Activated CD4-positive, alpha-beta memory T cell treated with anti-CD3 and anti-CD28 coated beads, Interleukin-2, amount 10 ng/mL, durations not matched to agents 7 days and 5 days (primary cell): ENCODE data around the gene PICK1. TPM values are rescaled to one million over a fixed set of nuclear protein-coding genes. Genes with fewer than 3 reads are reported as not detected.

Experiments
- CTCF ChIA-PET: fragments of 350-600 bp; sonication (Branson Sonifier 250); formaldehyde crosslinking; loops from one replicate; lab custom pipeline; 2021; ENCODE audit warnings: antibody characterized with exemption, inconsistent platforms; lab: Charles Lee
- POLR2A ChIA-PET: fragments of 350-600 bp; sonication (Branson Sonifier 250); formaldehyde crosslinking; loops from one replicate; lab custom pipeline; 2021; ENCODE audit warnings: antibody characterized with exemption; lab: Charles Lee
- DNase-seq: peaks from one replicate; pipeline ENCODE4 v3.0.0-alpha.2; 2020
- H3K27ac Mint-ChIP-seq: one replicate; pipeline ENCODE4 v1.8.0; 2021; ENCODE audit warnings: mild to moderate bottlenecking, mixed read lengths
- H3K27me3 Mint-ChIP-seq: one replicate; pipeline ENCODE4 v1.8.0; 2021; ENCODE audit warnings: mixed read lengths
- H3K36me3 Mint-ChIP-seq: one replicate; pipeline ENCODE4 v1.8.0; 2021; ENCODE audit warnings: low read depth, mixed read lengths
- H3K4me1 Mint-ChIP-seq: one replicate; pipeline ENCODE4 v1.8.0; 2021; ENCODE audit warnings: mixed read lengths
- H3K4me3 Mint-ChIP-seq: one replicate; pipeline ENCODE4 v1.8.0; 2021; ENCODE audit warnings: mild to moderate bottlenecking, mixed read lengths
- H3K9me3 Mint-ChIP-seq: one replicate; pipeline ENCODE4 v1.8.0; 2021; ENCODE audit warnings: mixed read lengths
- total RNA-seq, 2 experiments: library from RNA; stranded (reverse); gene quantifications; one replicate each; pipeline ENCODE4 v1.2.3, GENCODE V29; 2021

The PICK1 gene
- 10 to 100 TPM; 11.4 to 12.7 TPM for total RNA-seq

DNA sequence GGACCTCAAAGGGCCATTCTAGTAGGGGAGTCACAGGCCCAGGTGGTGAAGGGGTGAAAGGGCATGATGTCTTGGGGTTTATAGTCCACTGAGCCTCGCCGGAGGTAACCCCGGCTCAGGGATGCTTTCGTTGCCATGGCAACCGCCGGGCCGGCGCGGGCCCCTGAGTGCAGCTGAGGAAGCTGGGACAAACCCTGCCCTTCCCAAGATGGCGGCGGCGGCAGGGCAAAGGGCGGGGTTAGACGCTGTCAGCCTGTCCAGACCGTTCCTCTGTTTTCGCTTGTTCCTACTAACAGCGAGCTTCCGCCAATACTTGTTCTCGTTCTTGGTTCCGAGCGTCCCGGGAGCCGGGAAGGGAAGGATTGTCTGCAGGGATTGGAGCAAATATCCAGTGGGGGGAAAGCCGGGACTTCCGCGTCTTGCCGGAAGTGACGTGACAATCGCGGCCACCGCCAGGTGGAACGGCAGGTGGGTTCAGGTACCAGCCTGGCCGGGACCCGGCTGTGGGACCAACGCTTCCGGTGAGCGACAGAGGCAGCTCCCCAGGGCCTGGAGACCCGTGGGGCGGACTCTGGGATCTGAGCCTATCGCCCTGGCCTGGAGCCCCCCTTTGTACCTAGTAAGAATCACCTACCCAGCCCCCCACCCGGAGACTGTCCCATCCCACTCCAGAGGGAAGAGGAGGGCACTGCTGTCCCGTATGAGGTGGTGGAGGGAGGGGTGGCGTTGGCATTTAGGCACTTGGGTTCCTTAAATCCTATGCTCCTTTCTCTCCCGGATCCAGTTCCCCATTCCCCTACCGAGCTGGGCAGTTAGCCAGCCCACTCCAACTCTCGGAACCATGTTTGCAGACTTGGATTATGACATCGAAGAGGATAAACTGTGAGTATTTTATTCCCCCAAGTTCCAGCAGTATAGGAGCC, at the start of gene PICK1:
Gene PICK1 (plus strand): TSS at position 436 of the 923 bp plus-strand sequence. CDS start 406 bp downstream, at position 842.
- DNase-seq, result peak; percentile 85
- POLR2A ChIA-PET, result interaction anchor here (0.7 to 1.2 kb wide), 5 partner anchors 13 to 513 kb away, joined by 3 to 4 read pairs (median 3); partner anchors contain the start of gene DMC1
- no peaks in the 10 kb centered on the region for H3K9me3 Mint-ChIP-seq
- H3K27me3 Mint-ChIP-seq, result no peaks in the 10 kb centered on the region
- peaks cover 19% of the 10 kb centered on the region for H3K4me1 Mint-ChIP-seq
- peaks cover 8% of the 10 kb centered on the region for H3K36me3 Mint-ChIP-seq
- CTCF ChIA-PET, result interaction anchor here (0.9 to 1.1 kb wide), 2 partner anchors 9 to 41 kb away, joined by 3 to 4 read pairs; no protein-coding TSS in a partner anchor
- peak within 1 kb of the TSS; percentile 87 for H3K27ac Mint-ChIP-seq
- H3K4me3 Mint-ChIP-seq, result peak within 1 kb of the TSS; percentile 88

GRCh38 chr22:38009000-38009806, 48.0 kb upstream of the PICK1 start:
- ChIA-PET POLR2A (no interaction called here), CTCF (interaction anchor here (1.3 kb wide), 1 partner anchor 43 kb away, joined by 3 read pairs; no protein-coding TSS in a partner anchor)
- Mint-ChIP-seq H3K36me3 (no peaks in the 10 kb centered on the region), H3K4me1 (peaks cover 11% of the 10 kb centered on the region), H3K27ac (no peak overlapping the region), H3K27me3 (no peaks in the 10 kb centered on the region), H3K9me3 (no peaks in the 10 kb centered on the region), H3K4me3 (no peak overlapping the region)
- DNase-seq, result no peak

DNA sequence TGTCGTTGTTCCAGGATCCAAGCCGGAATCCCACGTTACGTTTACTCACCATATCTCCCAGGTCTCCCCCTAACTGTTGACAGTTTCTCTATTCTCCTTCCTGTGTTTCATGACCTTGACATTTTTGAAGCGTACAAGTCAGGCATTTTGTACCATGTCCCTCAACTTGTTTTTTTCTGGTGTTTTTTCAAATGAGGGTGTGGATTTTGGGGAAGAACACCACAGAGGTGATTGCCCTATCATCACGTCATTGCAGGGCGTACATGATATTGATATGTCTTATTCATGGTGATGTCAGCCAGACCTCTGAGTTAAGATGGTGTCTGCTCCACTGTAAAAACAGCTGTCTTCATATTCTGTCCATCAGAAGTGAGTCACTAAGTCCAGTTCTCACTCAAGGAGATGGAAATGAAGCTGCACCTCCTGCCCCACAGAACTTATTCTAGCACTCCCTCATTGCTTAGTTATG, 44.6 kb upstream of the PICK1 start:
- CTCF ChIA-PET, result no interaction called here
- Mint-ChIP-seq H3K4me1 (peaks cover 11% of the 10 kb centered on the region), H3K4me3 (no peak overlapping the region), H3K27me3 (no peaks in the 10 kb centered on the region), H3K9me3 (no peaks in the 10 kb centered on the region), H3K36me3 (no peaks in the 10 kb centered on the region), H3K27ac (no peak overlapping the region)
- DNase-seq, result no peak
- POLR2A ChIA-PET, result no interaction called here

DNA sequence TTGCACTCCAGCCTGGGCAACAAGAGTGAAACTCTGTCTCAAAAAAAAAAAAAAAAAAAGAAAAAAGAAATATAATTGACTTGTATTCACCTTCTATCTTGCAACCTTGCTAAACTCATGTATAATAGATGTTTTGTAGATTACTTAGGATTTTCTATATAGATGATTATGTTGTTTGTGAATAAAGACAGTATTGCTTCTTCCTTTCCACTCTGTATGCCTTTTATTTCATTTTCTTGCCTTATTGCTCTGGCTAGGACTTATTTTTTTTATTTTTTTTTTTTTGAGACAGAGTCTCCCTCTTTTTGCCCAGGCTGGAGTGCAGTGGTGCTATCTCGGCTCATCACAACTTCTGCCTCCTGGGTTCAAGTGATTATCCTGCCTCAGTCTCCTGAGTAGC, 43.1 kb upstream of the PICK1 start:
- H3K27ac Mint-ChIP-seq, result no peak overlapping the region
- DNase-seq, result no peak
- POLR2A ChIA-PET, result no interaction called here
- CTCF ChIA-PET, result interaction anchor here (0.7 kb wide), 1 partner anchor 1201 kb away, joined by 3 read pairs; no protein-coding TSS in a partner anchor
- H3K9me3 Mint-ChIP-seq, result no peaks in the 10 kb centered on the region
- H3K4me3 Mint-ChIP-seq, result no peak overlapping the region
- H3K36me3 Mint-ChIP-seq, result no peaks in the 10 kb centered on the region
- H3K4me1 Mint-ChIP-seq, result peaks cover 7% of the 10 kb centered on the region
- H3K27me3 Mint-ChIP-seq, result no peaks in the 10 kb centered on the region

DNA sequence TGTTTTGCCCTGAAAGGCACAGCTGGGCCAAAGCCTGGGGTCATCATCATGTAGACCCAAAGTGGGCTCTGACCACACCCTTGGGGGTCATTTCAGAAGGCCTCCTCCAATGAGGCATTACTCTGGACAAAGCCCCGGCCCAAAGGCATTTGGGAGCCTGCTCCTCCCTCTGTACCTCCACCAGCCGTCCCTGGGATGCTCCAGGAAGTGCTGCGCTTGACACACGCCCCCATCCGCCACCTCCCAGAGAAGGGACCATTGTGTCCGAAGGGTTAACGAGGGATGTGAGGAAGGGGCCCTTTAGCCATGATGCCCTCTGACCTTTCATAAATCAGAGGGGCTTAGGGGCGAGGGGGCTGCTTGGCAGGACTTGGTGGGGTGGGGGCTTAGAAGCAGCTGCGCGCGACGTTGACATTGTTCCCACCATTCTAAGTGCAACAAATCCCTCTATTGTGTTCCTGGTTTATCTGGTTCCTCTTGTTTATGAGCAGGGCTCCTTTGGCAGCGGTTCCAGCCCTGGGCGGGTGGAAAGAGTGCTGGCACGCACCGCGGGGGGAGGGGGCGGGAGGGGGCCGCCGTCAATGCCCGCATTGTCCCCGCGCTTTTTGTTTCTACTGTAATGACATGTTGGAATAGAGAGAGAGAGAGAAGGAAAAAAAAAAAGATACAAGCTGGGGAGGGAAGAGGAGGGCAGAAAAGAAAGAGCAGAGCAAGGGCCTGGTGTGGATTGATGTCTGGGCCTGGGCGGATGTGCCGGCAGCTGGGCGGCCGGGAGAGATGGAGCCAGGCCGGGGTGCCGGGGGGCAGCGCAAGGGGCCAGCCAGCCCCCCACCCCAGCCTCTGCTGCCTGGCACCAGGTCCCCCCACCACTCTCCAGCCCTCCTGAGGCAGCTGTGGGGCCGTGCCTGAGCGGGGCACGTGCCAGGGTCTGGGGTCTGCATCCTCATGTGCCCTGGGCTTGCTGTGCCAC, 40.7 kb upstream of the PICK1 start:
- DNase-seq, result no peak
- ChIA-PET POLR2A (no interaction called here), CTCF (interaction anchor here (0.9 kb wide), 1 partner anchor 36 kb away, joined by 3 read pairs; no protein-coding TSS in a partner anchor)
- Mint-ChIP-seq H3K4me1 (no peaks in the 10 kb centered on the region), H3K4me3 (no peak overlapping the region), H3K27ac (no peak overlapping the region), H3K36me3 (no peaks in the 10 kb centered on the region), H3K27me3 (no peaks in the 10 kb centered on the region), H3K9me3 (no peaks in the 10 kb centered on the region)

DNA sequence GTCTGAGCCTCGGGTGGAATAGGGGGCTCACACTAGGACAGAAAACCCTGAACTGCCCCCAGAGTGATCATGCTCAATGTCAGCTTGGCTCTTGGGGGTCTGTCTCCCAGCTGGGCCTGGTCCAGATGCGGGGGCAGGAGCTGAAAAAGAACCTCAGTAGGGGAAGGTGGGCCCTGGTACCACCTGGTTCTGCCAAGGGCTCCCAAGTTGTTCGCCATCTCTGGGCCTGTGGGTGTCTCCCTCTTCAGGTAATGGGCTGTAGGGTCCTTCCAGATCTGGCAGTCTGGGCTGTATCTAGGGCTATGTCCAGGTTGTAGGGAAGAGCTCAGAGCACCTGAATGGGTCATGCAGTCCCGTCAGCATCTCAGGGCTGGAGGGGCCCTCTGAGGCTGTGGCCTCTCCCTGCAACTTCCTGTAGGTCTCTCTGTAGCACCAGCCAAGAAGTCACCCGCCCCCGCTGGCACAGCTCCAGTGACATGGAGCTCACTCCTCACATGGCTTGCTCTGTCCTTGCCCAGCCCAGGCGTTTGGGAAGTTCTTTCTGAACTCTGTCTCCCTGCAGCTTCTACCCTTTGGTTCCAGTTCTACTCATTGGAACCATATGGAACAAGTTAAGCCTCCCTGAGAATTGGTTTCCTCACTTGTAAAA, 39.8 kb upstream of the PICK1 start:
- H3K4me1 Mint-ChIP-seq, result no peaks in the 10 kb centered on the region
- H3K27me3 Mint-ChIP-seq, result no peaks in the 10 kb centered on the region
- H3K4me3 Mint-ChIP-seq, result no peak overlapping the region
- DNase-seq, result no peak
- H3K27ac Mint-ChIP-seq, result no peak overlapping the region
- ChIA-PET POLR2A (no interaction called here), CTCF (interaction anchor here (0.9 kb wide), 1 partner anchor 35 kb away, joined by 3 read pairs; no protein-coding TSS in a partner anchor)
- H3K9me3 Mint-ChIP-seq, result no peaks in the 10 kb centered on the region
- H3K36me3 Mint-ChIP-seq, result no peaks in the 10 kb centered on the region

GRCh38 chr22:38017939-38018885, 39.0 kb upstream of the PICK1 start:
- H3K27me3 Mint-ChIP-seq, result no peaks in the 10 kb centered on the region
- H3K27ac Mint-ChIP-seq, result no peak overlapping the region
- H3K9me3 Mint-ChIP-seq, result no peaks in the 10 kb centered on the region
- DNase-seq, result no peak
- POLR2A ChIA-PET, result no interaction called here
- CTCF ChIA-PET, result no interaction called here
- H3K4me3 Mint-ChIP-seq, result no peak overlapping the region
- no peaks in the 10 kb centered on the region for H3K36me3 Mint-ChIP-seq
- no peaks in the 10 kb centered on the region for H3K4me1 Mint-ChIP-seq

DNA sequence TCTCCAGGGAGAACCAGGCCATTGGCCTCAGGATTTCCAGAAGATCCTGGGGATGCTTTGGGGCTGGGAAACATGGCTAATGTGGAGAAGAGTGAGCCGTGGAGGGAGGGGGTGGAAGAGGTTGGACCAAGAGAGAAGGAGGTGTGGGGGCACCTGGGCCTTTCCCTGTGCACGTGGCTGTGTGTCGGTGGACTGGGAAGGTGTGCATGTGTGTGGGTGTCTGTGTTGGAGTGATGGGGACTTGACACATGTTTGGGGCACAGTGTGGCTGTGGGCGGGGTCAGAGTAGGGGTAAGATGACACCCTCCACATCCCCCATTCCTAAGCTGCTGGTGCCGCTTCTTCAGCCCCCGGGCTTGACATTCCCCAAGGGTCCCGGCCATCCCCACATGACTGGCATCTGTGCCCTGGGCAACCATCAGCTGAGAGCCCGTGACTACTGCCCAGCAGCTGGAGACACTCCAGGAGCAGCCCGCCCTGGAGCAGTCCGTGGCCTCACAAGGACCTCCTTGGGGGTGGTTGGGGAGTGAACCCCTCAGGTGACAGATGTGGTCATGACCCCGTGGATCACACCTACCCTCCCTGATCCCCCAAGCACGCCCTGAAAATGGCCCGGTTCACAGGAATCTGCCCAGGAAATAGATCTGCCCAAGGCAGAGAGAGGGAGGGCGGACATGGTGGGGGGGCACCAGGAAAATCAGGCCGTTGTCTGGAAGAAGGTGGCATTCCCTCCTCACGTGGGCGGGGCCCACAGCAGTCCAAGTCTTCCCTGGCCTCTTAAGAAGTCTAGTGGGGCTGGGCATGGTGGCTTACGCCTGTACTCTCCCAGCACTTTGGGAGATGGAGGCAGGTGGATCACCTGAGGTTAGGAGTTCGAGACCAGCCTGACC, 38.0 kb upstream of the PICK1 start:
- no peaks in the 10 kb centered on the region for H3K9me3 Mint-ChIP-seq
- CTCF ChIA-PET, result no interaction called here
- DNase-seq, result no peak
- no peaks in the 10 kb centered on the region for H3K36me3 Mint-ChIP-seq
- H3K4me1 Mint-ChIP-seq, result no peaks in the 10 kb centered on the region
- H3K4me3 Mint-ChIP-seq, result no peak overlapping the region
- POLR2A ChIA-PET, result no interaction called here
- no peak overlapping the region for H3K27ac Mint-ChIP-seq
- no peaks in the 10 kb centered on the region for H3K27me3 Mint-ChIP-seq

- ChIA-PET CTCF (no interaction called here), POLR2A (no interaction called here)
- no peak for DNase-seq
- no peaks in the 10 kb centered on the region for H3K9me3 Mint-ChIP-seq
- no peaks in the 10 kb centered on the region for H3K4me1 Mint-ChIP-seq
- H3K4me3 Mint-ChIP-seq, result no peak overlapping the region
- no peaks in the 10 kb centered on the region for H3K36me3 Mint-ChIP-seq
- H3K27ac Mint-ChIP-seq, result no peak overlapping the region
- H3K27me3 Mint-ChIP-seq, result peaks cover 3% of the 10 kb centered on the region
Measured at GRCh38 chr22:38021206-38021605, 36.0 kb upstream of the PICK1 start.

- Mint-ChIP-seq H3K27me3 (peaks cover 3% of the 10 kb centered on the region), H3K36me3 (no peaks in the 10 kb centered on the region), H3K4me1 (no peaks in the 10 kb centered on the region), H3K9me3 (no peaks in the 10 kb centered on the region), H3K27ac (no peak overlapping the region), H3K4me3 (no peak overlapping the region)
- CTCF ChIA-PET, result no interaction called here
- POLR2A ChIA-PET, result no interaction called here
- DNase-seq, result no peak
Measured at GRCh38 chr22:38023045-38023444, 34.2 kb upstream of the PICK1 start.
